HEK293 (cell line): ENCODE data around the gene CYP51A1.

Source experiments
- CTCF ChIA-PET: fragments of 350-600 bp; formaldehyde crosslinking; extraction: SDS; loops from one replicate; lab custom pipeline; 2021; ENCODE audit warnings: antibody characterized with exemption; lab: Yijun Ruan, JAX
- POLR2A ChIA-PET: fragments of 300-600 bp; formaldehyde crosslinking; extraction: SDS; loops from one replicate; lab custom pipeline; 2020; ENCODE audit warnings: antibody characterized with exemption, inconsistent platforms; lab: Yijun Ruan, JAX
- H3K27ac ChIP-seq: fragments of 200-500 bp; sonication (Bioruptor generic); 2 replicates; pipeline ENCODE4 v1.5.1; 2014; ENCODE audit warnings: low read depth, low read length, control low read depth, inconsistent platforms; ENCODE audit errors: extremely low read depth
- H3K36me3 ChIP-seq, 2 experiments: fragments of 200-500 bp in 1 of 2; sonication (Bioruptor generic) in 1 of 2; 1 replicate in 1 of 2; 2 replicates in 1 of 2; pipeline ENCODE4 v1.5.1; 2014 to 2017; ENCODE audit warnings: inconsistent platforms in 2 of 2, low read length in 2 of 2; ENCODE audit not compliant: control insufficient read depth in 2 of 2, insufficient read depth in 1 of 2
- H3K4me1 ChIP-seq: fragments of 200-500 bp; sonication (Bioruptor generic); 2 replicates; pipeline ENCODE4 v1.5.1; 2014; ENCODE audit warnings: mild to moderate bottlenecking, low read length, inconsistent platforms; ENCODE audit not compliant: control insufficient read depth, insufficient read depth
- H3K4me3 ChIP-seq: 2 replicates; pipeline ENCODE4 v1.5.1; 2011; ENCODE audit warnings: low read depth, mild to moderate bottlenecking, control low read depth, low read length, moderate library complexity
- H3K9me3 ChIP-seq: fragments of 200-500 bp; sonication (Bioruptor generic); 2 replicates; pipeline ENCODE4 v1.5.1; 2014; ENCODE audit warnings: low read depth, low read length, inconsistent platforms; ENCODE audit not compliant: control insufficient read depth, insufficient read depth
- GLI2 ChIP-seq: fragments of 450-650 bp; formaldehyde crosslinking; IDR thresholded peaks from 2 replicates; pipeline ENCODE4; 2017; ENCODE audit warnings: missing biosample characterization, missing genetic modification characterization, low read depth, borderline replicate concordance
- HIC1 ChIP-seq: fragments of 450-650 bp; formaldehyde crosslinking; IDR thresholded peaks from 2 replicates; pipeline ENCODE4 v1.5.1; 2016; ENCODE audit warnings: missing biosample characterization, missing genetic modification characterization
- IKZF3 ChIP-seq: fragments of 450-650 bp; IDR thresholded peaks from 2 replicates; pipeline ENCODE4 v1.5.0; 2018; ENCODE audit warnings: missing biosample characterization, mild to moderate bottlenecking, missing genetic modification characterization, moderate library complexity
- SCRT1 ChIP-seq: fragments of 450-650 bp; formaldehyde crosslinking; IDR thresholded peaks from 2 replicates; pipeline ENCODE4 v1.5.1; 2016; ENCODE audit warnings: missing biosample characterization, missing genetic modification characterization, borderline replicate concordance
- TRIM28 ChIP-seq: IDR thresholded peaks from 2 replicates; pipeline ENCODE4 v1.6.1; 2011; ENCODE audit warnings: low read length, control low read depth, borderline replicate concordance
- ZBTB20 ChIP-seq: fragments of 450-650 bp; formaldehyde crosslinking; IDR thresholded peaks from 2 replicates; pipeline ENCODE4 v1.5.1; 2016; ENCODE audit warnings: missing biosample characterization, missing genetic modification characterization
- ZBTB26 ChIP-seq: fragments of 450-650 bp; formaldehyde crosslinking; optimal IDR thresholded peaks from 2 replicates; pipeline ENCODE3; 2016; ENCODE audit warnings: missing biosample characterization, mild to moderate bottlenecking, missing genetic modification characterization
- ZBTB7A ChIP-seq: fragments of 450-650 bp; formaldehyde crosslinking; IDR thresholded peaks from 2 replicates; pipeline ENCODE4 v1.5.1; 2016; ENCODE audit warnings: low read depth, missing biosample characterization, missing genetic modification characterization
- ZFHX2 ChIP-seq: fragments of 450-650 bp; formaldehyde crosslinking; conservative IDR thresholded peaks from 2 replicates; pipeline ENCODE4 v1.5.1; 2016; ENCODE audit warnings: missing biosample characterization, missing genetic modification characterization
- ZFP3 ChIP-seq: fragments of 450-650 bp; formaldehyde crosslinking; IDR thresholded peaks from 2 replicates; pipeline ENCODE4 v1.5.1; 2016; ENCODE audit warnings: low read depth, missing biosample characterization, missing genetic modification characterization
- ZFP37 ChIP-seq: fragments of 450-650 bp; formaldehyde crosslinking; IDR thresholded peaks from 2 replicates; pipeline ENCODE4 v1.5.1; 2016; ENCODE audit warnings: missing biosample characterization, missing genetic modification characterization
- ZNF133 ChIP-seq: fragments of 450-650 bp; formaldehyde crosslinking; IDR thresholded peaks from 2 replicates; pipeline ENCODE4 v1.5.1; 2016; ENCODE audit warnings: missing biosample characterization, missing genetic modification characterization
- ZNF155 ChIP-seq: fragments of 450-650 bp; formaldehyde crosslinking; IDR thresholded peaks from 2 replicates; pipeline ENCODE4 v1.5.1; 2016; ENCODE audit warnings: missing biosample characterization, missing genetic modification characterization
- ZNF202 ChIP-seq: fragments of 450-650 bp; formaldehyde crosslinking; IDR thresholded peaks from 2 replicates; pipeline ENCODE4 v1.5.1; 2016; ENCODE audit warnings: missing biosample characterization, missing genetic modification characterization, borderline replicate concordance
- ZNF214 ChIP-seq: fragments of 450-650 bp; formaldehyde crosslinking; IDR thresholded peaks from 2 replicates; pipeline ENCODE4 v1.5.1; 2017; ENCODE audit warnings: missing biosample characterization, mild to moderate bottlenecking, missing genetic modification characterization, borderline replicate concordance
- ZNF221 ChIP-seq: fragments of 450-650 bp; formaldehyde crosslinking; IDR thresholded peaks from 2 replicates; pipeline ENCODE4 v1.5.1; 2017; ENCODE audit warnings: missing biosample characterization, missing genetic modification characterization, borderline replicate concordance
- ZNF266 ChIP-seq: fragments of 450-650 bp; formaldehyde crosslinking; IDR thresholded peaks from 2 replicates; pipeline ENCODE4 v1.5.1; 2016; ENCODE audit warnings: missing biosample characterization, missing genetic modification characterization, low read depth
- ZNF280D ChIP-seq: fragments of 450-650 bp; formaldehyde crosslinking; IDR thresholded peaks from 2 replicates; pipeline ENCODE4 v1.5.1; 2016; ENCODE audit warnings: missing biosample characterization, missing genetic modification characterization
- ZNF473 ChIP-seq: fragments of 450-650 bp; formaldehyde crosslinking; IDR thresholded peaks from 2 replicates; pipeline ENCODE4 v1.5.1; 2017; ENCODE audit warnings: missing biosample characterization, missing genetic modification characterization
- ZNF529 ChIP-seq: fragments of 450-650 bp; formaldehyde crosslinking; IDR thresholded peaks from 2 replicates; pipeline ENCODE4 v1.5.1; 2017; ENCODE audit warnings: missing genetic modification characterization, missing biosample characterization; ENCODE audit not compliant: insufficient replicate concordance
- ZNF580 ChIP-seq: fragments of 450-650 bp; formaldehyde crosslinking; IDR thresholded peaks from 2 replicates; pipeline ENCODE4 v1.5.1; 2016; ENCODE audit warnings: missing biosample characterization, missing genetic modification characterization
- ZNF624 ChIP-seq: fragments of 450-650 bp; formaldehyde crosslinking; IDR thresholded peaks from 2 replicates; pipeline ENCODE4 v1.5.1; 2017; ENCODE audit warnings: missing biosample characterization, missing genetic modification characterization
- ZNF626 ChIP-seq: fragments of 450-650 bp; sonication (Bioruptor Pico); formaldehyde crosslinking; IDR thresholded peaks from 2 replicates; pipeline ENCODE4 v1.5.1; 2018; ENCODE audit warnings: missing biosample characterization, missing genetic modification characterization, inconsistent platforms
- ZNF660 ChIP-seq: fragments of 450-650 bp; IDR thresholded peaks from 2 replicates; pipeline ENCODE4 v1.5.1; 2018; ENCODE audit warnings: missing biosample characterization, mild to moderate bottlenecking, missing genetic modification characterization
- ZNF701 ChIP-seq: fragments of 450-650 bp; formaldehyde crosslinking; IDR thresholded peaks from 2 replicates; pipeline ENCODE4 v1.5.1; 2016; ENCODE audit warnings: missing biosample characterization, missing genetic modification characterization
- ZSCAN16 ChIP-seq: fragments of 450-650 bp; formaldehyde crosslinking; IDR thresholded peaks from 2 replicates; pipeline ENCODE4 v1.5.1; 2016; ENCODE audit warnings: missing biosample characterization, missing genetic modification characterization

CYP51A1 gene

DNA sequence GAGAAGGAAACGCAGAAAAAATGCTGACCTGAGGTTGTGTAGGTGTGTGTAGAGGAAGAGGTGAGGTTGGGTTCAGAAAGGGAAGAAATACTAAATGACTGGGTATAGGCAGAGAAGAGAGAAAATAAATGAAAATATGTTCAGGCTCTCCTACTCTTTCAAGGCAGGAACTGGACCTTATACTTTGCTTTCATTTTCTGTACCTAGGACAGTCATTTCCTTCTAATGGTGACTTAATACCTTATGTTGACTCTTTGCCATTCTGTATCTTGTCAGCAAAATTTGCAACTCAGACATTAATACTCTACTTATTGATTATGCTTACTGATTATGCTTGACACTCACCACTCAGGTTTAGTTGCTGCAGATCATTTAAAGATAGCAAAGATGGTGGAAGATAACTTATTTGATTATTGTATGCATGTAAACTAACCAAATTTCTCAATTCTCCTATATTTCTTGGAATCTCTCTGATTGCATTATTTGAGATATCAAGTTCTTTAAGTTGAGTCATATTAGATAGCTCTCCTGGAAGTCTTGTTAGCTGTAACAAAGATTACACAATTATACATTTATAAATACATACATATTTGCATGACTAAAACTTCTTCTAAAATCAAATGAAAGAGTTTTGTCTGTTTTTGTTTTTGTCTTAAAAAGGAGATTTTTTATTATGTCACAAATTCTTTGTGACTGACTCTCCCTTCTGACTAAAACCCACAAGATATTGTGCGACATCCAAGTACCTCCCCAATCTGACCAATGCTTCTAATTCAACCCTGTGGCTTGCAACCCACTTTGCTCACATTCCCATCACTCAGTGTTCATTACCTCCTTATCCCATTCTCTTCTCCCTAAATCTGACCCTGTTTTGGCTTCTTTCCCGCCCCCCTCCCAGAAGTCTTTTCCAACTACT lies 24.6 kb upstream of the CYP51A1 start (continued):
- no peak for TF ChIP-seq HIC1 (tag by site-specific recombination)
- no peak for TF ChIP-seq ZFP37 (tag by site-specific recombination)
- no peak for TF ChIP-seq ZNF214 (tag by site-specific recombination)
- no peak for TF ChIP-seq ZBTB7A (tag by site-specific recombination)
- no peak for TF ChIP-seq ZNF221 (tag by site-specific recombination)
- TF ChIP-seq ZBTB20 = no peak
- TF ChIP-seq GLI2 (tag by site-specific recombination) = no peak
- TF ChIP-seq ZNF473 (tag by site-specific recombination) = no peak
- TF ChIP-seq ZNF280D (tag by site-specific recombination) = no peak
- TF ChIP-seq ZBTB26 (tag by site-specific recombination) = no peak

DNA sequence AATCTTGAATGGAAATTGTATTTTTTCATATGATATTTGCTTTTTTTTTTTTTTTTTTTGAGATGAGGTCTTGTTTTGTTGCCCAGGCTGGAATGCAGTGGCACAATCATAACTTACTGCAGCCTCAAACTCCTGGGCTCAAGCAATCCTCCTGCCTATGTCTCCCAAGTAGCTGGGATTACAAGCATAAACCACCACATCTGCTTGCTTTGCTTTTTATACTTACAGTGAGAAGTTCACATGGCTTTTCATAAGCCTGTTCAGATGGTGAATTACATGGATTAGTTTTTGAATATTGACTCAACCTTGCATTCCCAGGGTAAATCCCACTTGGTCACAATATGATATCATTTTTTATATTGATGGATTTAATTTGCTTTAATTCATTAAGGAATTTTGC lies 22.7 kb upstream of the CYP51A1 start:
- CTCF ChIA-PET = interaction anchor here (0.7 kb wide), 1 partner anchor 49 kb away, joined by 3 read pairs; no protein-coding TSS in a partner anchor
- H3K27ac ChIP-seq = no peak overlapping the region
- POLR2A ChIA-PET = no interaction called here

DNA sequence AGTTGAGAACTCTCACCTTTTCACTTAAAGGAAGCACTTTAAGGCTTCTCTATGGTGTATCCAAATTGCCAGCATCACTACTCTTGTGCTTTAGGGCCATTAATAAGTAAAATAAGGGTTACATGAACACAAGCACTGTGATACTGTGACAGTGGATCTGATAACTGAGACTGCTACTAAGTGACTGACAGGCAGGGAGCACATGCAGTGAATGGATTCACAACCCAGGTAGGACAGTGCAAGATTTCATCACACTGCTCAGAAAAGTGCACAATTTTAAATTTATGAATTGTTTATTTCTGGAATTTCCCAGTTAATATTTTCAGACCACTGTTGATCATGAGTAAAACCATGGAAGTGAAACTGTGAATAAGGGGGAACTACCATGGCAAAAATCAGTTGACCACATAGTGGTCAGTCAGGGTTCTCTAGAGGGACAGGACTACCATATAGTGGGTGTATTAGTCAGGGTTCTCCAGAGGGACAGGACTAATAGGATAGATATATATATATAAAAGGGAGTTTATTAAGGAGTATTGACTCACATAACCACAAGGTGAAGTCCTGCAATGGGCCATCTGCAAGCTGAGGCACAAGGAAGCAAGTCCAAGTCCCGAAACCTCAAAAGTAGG lies 20.9 kb upstream of the CYP51A1 start:
- H3K4me1 ChIP-seq = no peaks in the 10 kb centered on the region
- H3K27ac ChIP-seq = no peak overlapping the region
- H3K9me3 ChIP-seq = no peaks in the 10 kb centered on the region
- POLR2A ChIA-PET = no interaction called here
- CTCF ChIA-PET = no interaction called here
- no peaks in the 10 kb centered on the region for H3K36me3 ChIP-seq
- no peak overlapping the region for H3K4me3 ChIP-seq
- TF ChIP-seq ZSCAN16 (tag by site-specific recombination) (no peak), ZNF529 (tag by site-specific recombination) (no peak), IKZF3 (tag by site-specific recombination) (no peak), ZNF266 (tag by site-specific recombination) (no peak), ZNF624 (no peak), ZNF202 (no peak), ZFHX2 (tag by site-specific recombination) (no peak), ZNF701 (tag by site-specific recombination) (no peak), ZNF626 (no peak), ZNF660 (tag by site-specific recombination) (no peak), TRIM28 (no peak), ZNF155 (tag by site-specific recombination) (no peak), ZNF133 (tag by site-specific recombination) (no peak), ZFP3 (tag by site-specific recombination) (no peak), GLI2 (tag by site-specific recombination) (no peak)

More for the DNA sequence above, 22.7 kb upstream of the CYP51A1 start:
- H3K9me3 ChIP-seq = no peaks in the 10 kb centered on the region
- H3K36me3 ChIP-seq = no peaks in the 10 kb centered on the region
- H3K4me3 ChIP-seq = no peak overlapping the region
- no peaks in the 10 kb centered on the region for H3K4me1 ChIP-seq
- TF ChIP-seq ZNF580 = no peak
- TF ChIP-seq SCRT1 (tag by site-specific recombination) = no peak
- TF ChIP-seq, all 188 proteins: peak for 0
